CMK (cell line): ENCODE measurements around the gene TNFAIP8L3.

ENCODE experiments used
- DNase-seq: peaks from one replicate; pipeline ENCODE4 v3.0.0-alpha.2; 2010; ENCODE audit warnings: low read depth

Gene TNFAIP8L3

DNA sequence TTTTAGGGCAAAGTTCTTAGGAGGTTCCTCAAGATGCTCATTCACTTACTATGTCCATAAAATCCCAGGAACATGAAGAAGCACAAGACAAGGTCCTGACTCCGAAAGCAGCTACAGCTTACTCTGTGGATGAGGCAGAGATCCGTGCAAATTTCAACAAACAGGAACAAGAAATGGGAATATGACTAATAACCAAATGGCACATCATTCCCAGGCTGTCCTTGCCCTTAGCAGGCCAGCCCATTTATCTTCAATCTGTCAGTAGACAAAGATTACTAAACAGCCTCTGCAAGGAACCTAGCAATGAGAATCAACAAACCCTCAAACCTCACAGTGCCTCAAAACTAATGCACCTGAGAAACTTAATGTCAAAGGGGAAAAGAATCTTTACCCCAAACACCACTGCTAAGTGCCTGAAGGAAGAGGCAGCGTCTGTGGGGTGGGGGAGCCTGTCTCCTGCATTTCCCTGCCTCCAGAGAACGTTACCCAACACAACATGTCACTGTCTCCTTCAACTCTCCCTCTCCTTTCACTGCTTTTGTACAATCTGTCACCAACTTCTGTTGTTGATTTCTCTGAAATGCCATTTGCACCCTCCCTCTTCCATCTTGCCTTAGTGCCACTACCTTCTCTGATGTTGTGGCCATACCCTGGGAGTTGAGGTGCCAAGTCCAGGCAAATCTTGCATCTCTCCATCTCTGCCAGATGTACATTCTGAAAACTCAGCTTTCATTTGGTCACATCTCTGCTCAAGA lies 4.8 kb downstream of the TNFAIP8L3 start:
- DNase-seq: no peak

DNA sequence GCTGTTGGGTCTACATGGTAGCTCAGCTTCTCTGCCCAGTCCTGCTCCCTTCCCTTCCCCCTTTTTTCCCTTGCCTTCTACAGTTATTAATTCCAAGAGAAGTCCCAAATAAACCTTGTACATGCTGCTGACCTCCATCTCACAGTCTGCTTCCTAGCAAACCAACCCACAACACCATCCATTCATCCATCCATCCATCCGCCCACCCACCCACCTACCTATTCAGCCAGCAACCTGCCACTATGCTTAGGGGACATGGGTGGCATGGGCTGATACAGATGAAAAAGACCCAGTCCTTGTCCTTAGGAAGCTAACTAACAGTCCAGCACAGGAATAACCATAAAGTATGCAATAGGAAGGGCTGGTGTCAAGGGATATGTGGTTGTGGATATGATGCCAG lies 5.7 kb downstream of the TNFAIP8L3 start:
- no peak for DNase-seq

DNA sequence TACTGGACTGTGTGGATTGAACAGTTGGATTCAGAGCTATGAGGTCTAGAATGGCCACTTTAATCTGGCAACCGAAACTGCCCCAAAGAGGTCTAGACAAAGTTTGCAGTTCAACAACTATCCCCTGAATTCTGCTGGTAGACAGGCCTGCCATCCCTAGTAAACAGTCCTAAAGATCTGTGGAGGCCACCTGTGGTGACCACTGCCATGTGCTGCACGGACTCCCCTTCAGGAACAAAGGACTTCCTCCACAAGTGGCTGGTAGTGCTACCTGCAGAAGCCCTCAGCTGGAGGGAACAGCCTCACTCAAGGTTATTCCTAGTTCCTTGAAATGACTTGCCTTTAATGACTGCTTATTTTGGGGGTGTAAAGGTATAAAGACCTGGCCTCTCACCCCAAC lies 6.1 kb downstream of the TNFAIP8L3 start:
- DNase-seq: no peak

DNA sequence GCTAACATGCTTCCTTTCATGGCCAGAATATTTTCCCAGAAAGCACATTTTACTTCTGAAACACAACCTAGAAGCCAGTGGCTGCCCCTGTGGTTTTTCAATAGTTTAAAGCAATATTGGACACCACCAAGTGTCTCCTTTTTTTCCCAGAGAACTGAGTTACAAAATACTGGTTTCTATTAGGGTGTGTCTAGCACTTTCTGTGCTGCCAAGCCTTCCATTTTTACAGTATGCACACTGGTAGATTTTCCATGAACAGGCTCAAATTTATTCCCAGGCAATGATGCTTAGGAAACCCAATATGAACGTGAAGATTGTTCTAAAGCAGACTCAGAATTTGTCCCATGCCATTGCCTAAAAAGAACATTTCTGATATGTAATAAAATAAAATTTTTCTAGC lies 7.2 kb downstream of the TNFAIP8L3 start:
- no peak for DNase-seq

DNA sequence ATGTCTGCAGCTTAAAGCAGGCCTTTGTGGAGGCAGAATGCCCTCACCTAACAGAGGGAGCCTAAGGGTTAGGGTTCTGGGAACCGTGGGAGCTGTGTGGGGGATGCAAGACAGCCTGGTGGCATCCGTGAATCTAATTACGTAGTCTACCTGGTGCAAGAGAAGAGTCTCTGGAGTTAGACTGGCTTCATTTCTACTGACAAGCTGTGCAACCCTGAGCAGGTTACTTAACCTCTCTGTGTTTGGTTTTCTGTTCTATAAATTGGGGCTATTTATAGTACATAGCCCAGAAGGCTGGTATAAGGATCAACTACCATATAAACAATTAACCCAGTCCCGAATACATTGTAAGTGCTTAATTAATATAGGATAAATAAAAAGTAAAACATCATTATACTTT lies 8.3 kb downstream of the TNFAIP8L3 start:
- no peak for DNase-seq

DNA sequence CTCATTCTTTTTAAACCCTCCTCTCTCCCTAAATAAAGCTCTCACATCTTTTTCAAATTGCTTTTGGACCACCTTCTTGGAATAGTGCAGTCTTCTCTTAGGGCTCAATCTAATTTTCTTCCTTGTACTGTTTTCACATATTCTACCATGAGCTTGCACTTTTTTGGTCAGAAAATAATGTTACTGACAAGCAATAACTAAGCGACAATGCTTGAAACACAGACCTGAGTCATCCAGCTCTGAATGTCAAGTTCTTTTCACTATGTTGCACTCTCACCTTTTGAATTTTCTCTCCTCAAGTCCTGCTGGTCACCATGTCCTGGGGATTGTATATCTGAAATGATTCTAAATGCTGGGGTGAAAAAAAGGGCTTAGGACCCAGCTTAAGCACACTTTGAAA lies 8.9 kb downstream of the TNFAIP8L3 start:
- DNase-seq: no peak

DNA sequence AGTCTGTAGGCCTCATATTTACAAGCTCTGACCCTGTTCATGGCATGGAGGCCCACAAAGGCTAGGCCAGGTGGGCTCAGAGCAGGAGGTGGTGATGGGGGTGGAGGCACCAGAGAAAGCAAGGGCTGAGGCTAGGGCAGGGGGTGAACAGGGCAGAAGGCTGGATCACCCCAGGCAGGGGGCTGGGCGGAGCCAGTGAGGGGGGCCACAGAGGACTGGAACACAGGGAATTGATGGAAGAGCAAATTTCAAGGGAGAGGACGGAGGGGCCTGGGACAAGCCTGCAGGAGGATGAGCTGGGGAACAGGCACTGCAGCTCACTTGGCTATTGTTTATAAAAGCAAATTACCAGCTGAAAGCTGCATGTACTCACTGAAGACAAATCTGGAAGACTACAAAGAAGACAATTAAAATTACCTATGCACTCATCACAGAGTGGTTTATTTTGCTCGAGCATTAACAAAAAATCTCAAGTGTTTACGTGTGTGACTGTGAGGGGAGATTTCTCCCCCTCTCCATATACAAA lies 11.0 kb downstream of the TNFAIP8L3 start:
- no peak for DNase-seq

DNA sequence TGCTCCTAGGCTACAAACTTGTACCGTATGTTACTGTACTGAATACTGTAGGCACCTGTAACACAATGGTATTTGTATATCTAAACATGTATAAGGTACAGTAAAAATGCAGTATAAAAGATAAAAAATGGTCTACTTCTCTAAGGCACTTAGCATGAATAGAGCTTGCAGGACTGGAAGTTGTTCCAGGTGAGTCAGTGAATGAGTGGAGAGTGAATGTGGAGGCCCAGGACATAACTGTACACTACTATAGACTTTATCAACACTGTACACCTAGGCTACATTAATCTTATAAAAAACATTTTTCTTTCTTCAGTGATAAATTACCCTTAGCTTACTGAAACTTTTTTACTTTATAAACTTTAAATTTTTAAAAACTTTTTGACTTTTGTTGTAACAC lies 12.5 kb downstream of the TNFAIP8L3 start:
- no peak for DNase-seq

- DNase-seq: no peak
Observed at GRCh38 chr15:51080286-51080685, 14.4 kb downstream of the TNFAIP8L3 start.

DNA sequence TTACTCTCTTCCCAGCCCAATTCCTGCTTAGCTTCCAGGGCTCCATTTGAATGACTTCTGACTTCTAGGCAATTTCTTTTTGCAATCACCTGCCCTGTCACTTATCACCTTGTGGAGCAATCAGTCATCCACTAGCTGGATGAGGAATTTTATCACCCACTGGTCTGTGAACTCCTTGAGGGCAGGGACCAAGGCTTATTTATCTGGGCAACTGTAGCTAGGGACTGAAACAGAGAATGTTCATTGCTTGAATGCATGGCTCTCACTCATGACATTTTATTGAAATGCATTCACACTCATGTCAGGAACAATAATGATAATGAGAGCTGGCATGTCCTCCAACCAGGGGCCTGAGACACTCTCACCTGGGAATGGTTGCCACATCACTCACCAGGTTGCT lies 15.5 kb downstream of the TNFAIP8L3 start:
- no peak for DNase-seq

DNA sequence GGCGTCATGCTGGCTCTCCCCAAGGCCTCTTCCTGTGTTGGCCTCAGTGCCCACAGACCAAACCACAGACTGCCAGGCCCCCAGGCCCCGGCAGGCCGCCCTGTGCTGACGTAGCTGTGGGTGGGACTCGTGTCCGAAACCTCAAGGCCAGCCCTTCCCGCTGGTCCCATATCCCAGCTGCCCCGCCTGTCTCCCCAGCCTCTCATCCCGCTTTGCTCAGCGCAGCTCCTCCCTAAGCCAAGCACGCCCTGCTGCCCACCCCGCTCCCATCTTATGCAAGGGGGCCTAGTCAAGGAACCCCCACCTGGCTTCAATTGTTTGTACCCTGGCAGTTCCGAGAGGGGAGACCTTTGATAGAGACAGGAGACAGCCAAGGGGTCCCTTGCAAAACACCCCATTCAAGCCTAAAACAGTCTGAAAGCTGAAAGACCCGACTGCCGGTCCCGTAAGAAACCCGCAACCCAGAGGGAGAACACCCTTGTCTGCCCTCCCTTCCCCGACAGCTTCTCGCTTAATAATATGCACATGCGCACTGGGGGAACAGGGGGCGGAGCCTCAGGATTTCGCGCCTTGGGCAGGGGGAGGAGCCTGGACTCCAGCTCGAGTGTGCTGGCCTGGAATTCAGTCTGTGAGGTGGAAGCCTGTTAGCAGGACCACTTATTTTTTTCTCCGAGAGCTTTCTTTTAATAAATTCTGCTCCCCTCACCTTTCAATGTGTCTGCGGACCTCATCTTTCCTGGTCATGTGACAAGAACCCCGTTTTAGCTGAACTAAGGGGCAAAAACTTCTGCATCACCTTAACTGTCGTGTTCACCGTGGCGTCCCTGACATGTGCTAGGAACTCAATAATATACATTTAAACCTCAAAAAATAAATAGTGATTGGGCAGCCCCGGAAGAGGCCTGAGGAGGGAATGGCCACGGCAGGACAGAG lies 17.2 kb downstream of the TNFAIP8L3 start:
- DNase-seq: peak; percentile 94

DNA sequence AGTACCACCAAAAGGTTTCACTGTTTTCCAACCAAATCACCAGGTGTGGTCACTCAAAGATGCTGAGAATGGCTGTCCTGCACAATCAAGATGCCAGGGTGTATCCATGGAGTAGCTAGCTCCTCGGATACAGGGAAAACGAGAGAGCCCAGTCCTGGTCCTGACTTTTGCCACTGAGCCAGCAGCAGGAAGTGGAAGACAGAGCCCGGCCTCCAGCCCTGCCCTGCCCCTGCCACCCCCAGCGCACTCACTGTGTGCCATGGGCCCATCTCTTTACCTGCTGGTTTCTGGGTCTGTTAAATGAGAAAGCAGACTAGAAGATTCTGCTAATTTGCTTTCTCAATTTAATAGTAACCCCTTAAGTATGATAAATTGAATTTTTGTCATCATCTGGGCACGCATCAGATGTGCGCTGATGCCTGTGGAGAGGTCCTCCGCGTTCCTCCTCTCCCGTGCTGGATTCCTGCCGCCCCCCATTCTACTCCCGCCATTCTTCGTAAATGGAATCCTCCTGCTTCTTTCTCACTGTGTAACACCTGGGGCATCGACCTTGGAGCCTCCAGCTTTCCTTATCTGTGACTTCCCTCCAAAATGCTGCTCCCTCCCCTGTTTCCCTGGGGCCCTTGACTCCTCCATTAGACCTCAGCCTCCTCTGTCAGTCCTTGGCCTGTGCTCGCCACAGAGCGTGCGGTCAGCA lies 18.0 kb downstream of the TNFAIP8L3 start:
- DNase-seq: no peak

DNA sequence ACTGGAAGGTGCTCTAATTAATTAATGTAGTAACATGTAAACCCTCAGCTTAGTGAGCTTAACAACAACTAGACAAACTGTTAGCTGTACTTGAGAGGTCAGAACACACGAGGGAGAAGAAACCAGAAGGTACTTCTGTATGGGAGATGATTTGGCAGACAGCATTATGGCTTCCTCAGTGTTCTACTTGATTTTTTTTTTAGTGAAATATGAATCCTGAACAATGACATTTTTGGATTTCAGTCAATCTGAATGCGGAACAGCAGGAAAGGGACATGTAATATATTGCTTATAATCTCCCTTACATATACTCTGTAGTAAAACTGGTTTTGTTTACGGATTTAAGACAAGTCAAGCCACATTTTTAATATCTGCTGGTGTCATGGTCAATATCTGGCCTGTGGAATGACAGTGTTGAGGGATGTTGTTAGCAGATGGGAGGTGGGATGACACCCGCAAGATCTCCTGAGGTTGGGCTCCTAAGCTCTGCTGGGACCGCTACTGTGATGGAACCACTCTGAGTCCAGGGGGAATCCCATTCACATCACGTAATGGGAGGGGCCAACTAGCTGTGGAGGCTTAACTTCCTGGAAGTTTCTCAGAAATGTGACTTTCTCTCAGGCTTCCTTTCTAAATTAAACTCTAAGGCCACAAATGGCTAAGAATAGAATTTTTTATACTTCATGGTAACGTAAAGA lies 18.7 kb downstream of the TNFAIP8L3 start:
- DNase-seq: peak; percentile 20

GRCh38 chr15:51075364-51075763 lies 19.3 kb downstream of the TNFAIP8L3 start:
- DNase-seq: no peak

DNA sequence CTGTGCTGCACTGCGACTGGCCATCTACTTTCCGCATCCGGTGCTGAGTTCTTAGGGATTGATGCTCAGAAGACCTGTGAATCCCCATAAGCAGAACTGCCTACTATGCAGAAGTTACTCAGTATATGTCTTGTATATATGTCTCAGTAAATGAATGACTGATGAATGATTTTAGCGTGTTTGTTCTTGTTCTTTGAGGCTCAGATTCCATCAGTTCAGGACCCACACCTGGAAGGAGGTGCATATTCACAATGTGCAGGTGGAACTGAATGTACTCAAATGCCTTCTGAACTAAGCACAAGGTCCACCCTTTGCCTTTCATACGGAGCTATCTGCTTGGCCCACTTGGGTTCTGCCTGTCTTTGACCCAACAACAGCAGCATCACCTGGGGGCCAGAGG lies 19.8 kb downstream of the TNFAIP8L3 start:
- DNase-seq: no peak

GRCh38 chr15:51071578-51071977 lies 23.1 kb downstream of the TNFAIP8L3 start:
- DNase-seq: no peak

GRCh38 chr15:51069983-51070382 lies 24.7 kb downstream of the TNFAIP8L3 start:
- no peak for DNase-seq

DNA sequence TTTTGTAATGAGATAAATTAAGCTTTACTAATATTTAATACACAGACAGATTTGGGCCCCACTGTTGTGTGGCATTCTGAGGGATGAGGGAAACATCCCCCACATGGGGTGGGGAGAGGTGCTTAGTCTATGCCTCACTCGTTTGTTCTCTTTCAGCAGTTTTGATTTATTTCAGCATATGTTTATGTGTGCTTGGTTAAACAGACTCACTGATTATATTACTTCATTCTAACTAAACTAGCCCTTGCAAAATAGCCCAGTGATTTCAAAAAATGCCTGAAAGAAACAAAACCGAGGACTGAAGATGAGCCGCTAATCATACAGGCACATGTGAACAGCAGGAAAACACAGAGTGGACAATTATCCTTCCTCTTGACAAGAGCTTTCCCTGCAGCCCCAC lies 27.2 kb downstream of the TNFAIP8L3 start:
- DNase-seq: no peak

DNA sequence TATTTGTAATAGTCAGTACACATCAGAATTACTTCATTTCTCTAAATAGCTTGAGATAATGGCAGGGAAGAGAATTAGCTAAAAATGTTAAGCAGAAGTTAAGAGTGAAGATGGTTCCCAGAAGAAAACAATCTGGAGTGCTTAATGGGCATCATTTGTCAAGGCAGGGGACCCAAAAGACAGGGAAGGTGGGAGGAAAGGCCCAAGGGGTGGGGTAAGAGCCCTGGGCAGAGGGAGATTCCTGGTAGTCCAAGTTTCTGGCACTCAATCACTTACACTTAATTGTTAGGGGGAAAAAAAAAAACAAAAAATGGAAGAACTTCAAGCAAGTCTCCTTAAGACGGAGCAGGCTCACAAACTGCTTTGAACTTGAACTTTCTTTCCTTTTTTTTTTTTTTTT lies 28.9 kb downstream of the TNFAIP8L3 start:
- DNase-seq: no peak

DNA sequence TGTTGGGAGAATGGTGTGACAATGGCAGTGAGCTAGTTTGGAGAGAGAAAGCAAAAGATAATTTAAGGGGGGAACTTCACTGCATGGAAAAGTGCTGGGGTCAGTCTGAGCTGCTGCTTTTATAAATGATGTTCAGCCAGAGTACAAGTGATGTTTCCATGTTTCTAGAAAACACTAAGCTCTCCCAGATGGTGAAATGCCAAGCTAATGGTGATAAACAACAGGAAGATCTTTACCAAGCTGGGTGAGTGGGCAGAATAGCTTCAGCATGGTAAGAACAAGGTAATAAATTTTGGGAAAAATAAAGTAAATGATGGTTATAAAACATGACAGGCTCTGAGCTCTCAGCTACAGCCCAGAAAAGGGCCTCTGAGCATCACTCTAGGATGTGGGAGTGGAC lies 29.4 kb downstream of the TNFAIP8L3 start:
- no peak for DNase-seq

GRCh38 chr15:51062736-51063135 lies 32.0 kb downstream of the TNFAIP8L3 start:
- DNase-seq: no peak
